ENCODE data around the gene RNF213. TPM values are rescaled to one million over a fixed set of nuclear protein-coding genes. Genes with fewer than 3 reads are reported as not detected.

RNF213 gene
- total RNA-seq, 1 donor = 134 TPM

GRCh38 chr17:80362428-80363119 is 101.9 kb downstream of the RNF213 start:
- Histone ChIP-seq H3K27me3 (ENCODE audit: insufficient read depth, low read length) (no peaks in the 10 kb centered on the region), H3K27ac (ENCODE audit: low read depth, low read length) (no peak overlapping the region), H3K4me2 (ENCODE audit: insufficient read depth, low read length) (no peak overlapping the region), H3K4me3 (ENCODE audit: insufficient read depth, low read length) (no peak overlapping the region), H4K20me1 (ENCODE audit: insufficient read depth, low read length) (peaks cover 9% of the 10 kb centered on the region), H3K9me3 (ENCODE audit: low read depth, low read length) (no peaks in the 10 kb centered on the region), H3K4me1 (ENCODE audit: insufficient read depth, low read length) (peaks cover 3% of the 10 kb centered on the region), H3K36me3 (ENCODE audit: insufficient read depth, low read length) (peaks cover 90% of the 10 kb centered on the region), H2AFZ (ENCODE audit: low read length) (no peak overlapping the region), H3K79me2 (ENCODE audit: insufficient read depth, low read length) (no peaks in the 10 kb centered on the region)
- DNase-seq (ENCODE audit: insufficient read length, low spot score, missing footprints) = peak; percentile 87
- no peak for TF ChIP-seq CTCF (IDR thresholded peaks at IDR 0.05; ENCODE audit: extremely low read depth, low read depth, low read length)

- H3K4me1 ChIP-seq (ENCODE audit: insufficient read depth, low read length) = peaks cover 3% of the 10 kb centered on the region
- peaks cover 9% of the 10 kb centered on the region for H4K20me1 ChIP-seq (ENCODE audit: insufficient read depth, low read length)
- H3K36me3 ChIP-seq (ENCODE audit: insufficient read depth, low read length) = peaks cover 90% of the 10 kb centered on the region
- H2AFZ ChIP-seq (ENCODE audit: low read length) = no peak overlapping the region
- no peaks in the 10 kb centered on the region for H3K9me3 ChIP-seq (ENCODE audit: low read depth, low read length)
- no peak overlapping the region for H3K27ac ChIP-seq (ENCODE audit: low read depth, low read length)
- DNase-seq (ENCODE audit: insufficient read length, low spot score, missing footprints) = no peak
- no peaks in the 10 kb centered on the region for H3K79me2 ChIP-seq (ENCODE audit: insufficient read depth, low read length)
- H3K4me3 ChIP-seq (ENCODE audit: insufficient read depth, low read length) = no peak overlapping the region
- H3K4me2 ChIP-seq (ENCODE audit: insufficient read depth, low read length) = no peak overlapping the region
- H3K27me3 ChIP-seq (ENCODE audit: insufficient read depth, low read length) = no peaks in the 10 kb centered on the region
- no peak for TF ChIP-seq CTCF (IDR thresholded peaks at IDR 0.05; ENCODE audit: extremely low read depth, low read depth, low read length)
These were observed 102.5 kb downstream of the RNF213 start for GRCh38 chr17:80363120-80363515.

- Histone ChIP-seq H3K36me3 (ENCODE audit: insufficient read depth, low read length) (peaks cover 90% of the 10 kb centered on the region), H3K27ac (ENCODE audit: low read depth, low read length) (no peak overlapping the region), H4K20me1 (ENCODE audit: insufficient read depth, low read length) (peaks cover 9% of the 10 kb centered on the region), H3K4me2 (ENCODE audit: insufficient read depth, low read length) (no peak overlapping the region), H3K4me1 (ENCODE audit: insufficient read depth, low read length) (peaks cover 3% of the 10 kb centered on the region), H2AFZ (ENCODE audit: low read length) (no peak overlapping the region), H3K27me3 (ENCODE audit: insufficient read depth, low read length) (no peaks in the 10 kb centered on the region), H3K79me2 (ENCODE audit: insufficient read depth, low read length) (no peaks in the 10 kb centered on the region), H3K9me3 (ENCODE audit: low read depth, low read length) (no peaks in the 10 kb centered on the region), H3K4me3 (ENCODE audit: insufficient read depth, low read length) (no peak overlapping the region)
- DNase-seq (ENCODE audit: insufficient read length, low spot score, missing footprints) = peak; percentile 68
- TF ChIP-seq CTCF (IDR thresholded peaks at IDR 0.05; ENCODE audit: extremely low read depth, low read depth, low read length) = no peak
These were observed 103.0 kb downstream of the RNF213 start for GRCh38 chr17:80363518-80364090.

GRCh38 chr17:80364091-80364691 is 103.5 kb downstream of the RNF213 start:
- peak; percentile 58 for DNase-seq (ENCODE audit: insufficient read length, low spot score, missing footprints)

More at GRCh38 chr17:80364091-80364691, 103.5 kb downstream of the RNF213 start:
- Histone ChIP-seq H3K27ac (ENCODE audit: low read depth, low read length) (no peak overlapping the region), H3K79me2 (ENCODE audit: insufficient read depth, low read length) (no peaks in the 10 kb centered on the region), H3K36me3 (ENCODE audit: insufficient read depth, low read length) (peaks cover 88% of the 10 kb centered on the region), H3K4me3 (ENCODE audit: insufficient read depth, low read length) (no peak overlapping the region), H2AFZ (ENCODE audit: low read length) (no peak overlapping the region), H4K20me1 (ENCODE audit: insufficient read depth, low read length) (peaks cover 9% of the 10 kb centered on the region), H3K4me2 (ENCODE audit: insufficient read depth, low read length) (no peak overlapping the region), H3K9me3 (ENCODE audit: low read depth, low read length) (no peaks in the 10 kb centered on the region), H3K4me1 (ENCODE audit: insufficient read depth, low read length) (peaks cover 3% of the 10 kb centered on the region), H3K27me3 (ENCODE audit: insufficient read depth, low read length) (no peaks in the 10 kb centered on the region)
- TF ChIP-seq CTCF (IDR thresholded peaks at IDR 0.05; ENCODE audit: extremely low read depth, low read depth, low read length) = peak; percentile 35
